Measurements from ENCODE around the gene CYFIP1.

GRCh38 chr15:22992024-22992326 lies 11.8 kb upstream of the CYFIP1 start:
- TF ChIP-seq CTCF (IDR thresholded peaks at IDR 0.05; ENCODE audit: insufficient read depth, low read length, poor library complexity, severe bottlenecking) = no peak
- TF ChIP-seq EZH2phosphoT487 (conservative IDR thresholded peaks at IDR 0.05; ENCODE audit: low read length) = no peak

Data from SU-DHL-6 (cell line).